Measurements from ENCODE around the gene C5orf15.
A peak's percentile ranks its signal among the peaks of the same experiment; 100 is the strongest.
"Not testable (repeated sequence)": the region's sequence is repeated elsewhere in the genome, so short reads cannot be mapped to it uniquely, and the experiment has no call there.

The C5orf15 gene

DNA sequence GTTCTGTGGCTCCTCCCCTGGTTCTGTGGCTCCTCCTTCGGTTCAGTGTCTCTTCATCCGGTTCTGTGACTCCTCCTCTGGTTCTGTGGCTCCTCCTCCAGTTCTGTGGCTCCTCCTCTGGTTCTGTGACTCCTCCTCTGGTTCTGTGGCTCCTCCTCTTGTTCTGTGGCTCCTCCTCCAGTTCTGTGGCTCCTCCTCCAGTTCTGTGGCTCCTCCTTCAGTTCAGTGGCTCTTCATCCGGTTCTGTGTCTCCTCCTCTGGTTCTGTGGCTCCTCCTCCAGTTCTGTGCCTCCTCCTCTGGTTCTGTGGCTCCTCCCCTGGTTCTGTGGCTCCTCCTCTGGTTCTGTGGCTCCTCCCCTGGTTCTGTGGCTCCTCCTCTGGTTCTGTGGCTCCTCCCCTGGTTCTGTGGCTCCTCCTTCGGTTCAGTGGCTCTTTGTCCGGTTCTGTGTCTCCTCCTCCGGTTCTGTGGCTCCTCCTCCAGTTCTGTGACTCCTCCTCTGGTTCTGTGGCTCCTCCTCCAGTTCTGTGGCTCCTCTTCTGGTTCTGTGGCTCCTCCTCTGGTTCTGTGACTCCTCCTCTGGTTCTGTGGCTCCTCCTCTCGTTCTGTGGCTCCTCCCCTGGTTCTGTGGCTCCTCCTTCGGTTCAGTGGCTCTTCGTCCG lies 32.3 kb downstream of the C5orf15 start:
- ATAC-seq = not testable (repeated sequence)

DNA sequence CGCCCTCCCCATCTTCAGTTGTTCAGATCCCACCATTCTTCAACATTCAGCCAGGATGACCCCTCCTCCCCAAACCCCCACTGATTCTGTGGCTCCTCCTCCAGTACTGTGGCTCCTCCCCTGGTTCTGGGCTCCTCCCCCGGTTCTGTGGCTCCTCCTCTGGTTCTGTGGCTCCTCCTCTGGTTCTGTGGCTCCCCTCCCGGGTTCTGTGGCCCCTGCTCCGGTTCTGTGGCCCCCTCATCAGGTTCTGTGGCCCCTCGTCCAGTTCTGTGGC lies 32.8 kb downstream of the C5orf15 start:
- no peak for ATAC-seq

DNA sequence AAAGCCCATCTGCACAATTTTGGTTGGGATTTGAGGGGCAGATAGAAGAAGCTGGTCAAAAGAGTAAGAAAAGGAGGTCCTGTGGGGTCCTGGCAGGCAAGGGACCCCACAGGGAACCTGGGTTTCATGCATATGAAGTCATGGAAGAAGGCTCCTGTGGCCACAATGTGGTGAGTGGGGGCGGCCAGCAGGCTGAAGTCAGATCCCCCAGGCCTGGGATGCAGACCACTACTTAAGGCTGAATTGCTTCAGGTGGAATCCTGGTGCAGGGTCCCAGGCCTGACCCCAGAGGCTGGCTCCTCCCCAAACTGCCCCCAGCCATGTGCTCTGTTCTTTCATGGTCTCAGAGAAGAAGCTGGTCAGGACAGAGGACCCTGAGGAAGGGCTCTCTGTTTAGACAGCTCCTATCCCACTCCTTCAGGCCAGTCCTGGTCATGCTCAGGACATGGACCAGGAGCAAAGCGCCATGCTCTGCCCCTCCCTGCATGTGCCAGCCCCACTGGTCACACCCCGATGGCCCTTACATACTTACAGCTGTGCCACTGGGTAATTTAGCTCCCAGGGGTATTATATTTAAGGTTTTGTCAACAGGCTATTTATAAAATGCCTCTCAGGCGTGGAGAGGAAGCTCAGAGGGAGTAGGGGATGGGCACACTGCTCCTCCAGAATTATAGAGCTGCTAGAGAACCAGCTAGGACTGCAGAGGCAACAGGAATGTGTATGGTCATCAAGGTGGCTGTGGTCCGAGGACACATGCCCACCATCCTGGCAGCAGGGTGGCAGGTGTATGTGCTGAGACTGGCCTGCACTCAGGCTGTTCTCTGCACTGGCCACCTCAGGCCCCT lies 33.4 kb downstream of the C5orf15 start:
- ATAC-seq = no peak

DNA sequence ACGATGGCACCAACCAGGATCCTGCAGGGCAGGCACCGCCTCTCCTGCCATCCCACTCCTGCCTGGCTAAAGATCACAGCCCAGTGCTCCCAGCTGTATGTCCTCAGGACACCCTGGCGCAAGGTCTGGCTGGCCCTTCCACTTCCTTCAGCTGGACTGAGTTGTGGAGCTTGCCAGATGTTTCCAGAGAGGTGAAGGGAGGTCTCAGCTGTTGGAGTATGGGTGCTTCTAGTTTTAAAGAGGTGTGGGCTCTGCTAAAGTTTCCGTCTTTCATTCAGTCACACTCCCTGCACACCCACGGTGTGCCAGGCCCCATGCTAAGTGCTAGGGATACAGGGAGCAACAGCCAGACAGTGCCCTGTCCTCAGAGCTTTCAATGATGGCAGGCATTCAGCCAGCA lies 34.1 kb downstream of the C5orf15 start:
- no peak for ATAC-seq

DNA sequence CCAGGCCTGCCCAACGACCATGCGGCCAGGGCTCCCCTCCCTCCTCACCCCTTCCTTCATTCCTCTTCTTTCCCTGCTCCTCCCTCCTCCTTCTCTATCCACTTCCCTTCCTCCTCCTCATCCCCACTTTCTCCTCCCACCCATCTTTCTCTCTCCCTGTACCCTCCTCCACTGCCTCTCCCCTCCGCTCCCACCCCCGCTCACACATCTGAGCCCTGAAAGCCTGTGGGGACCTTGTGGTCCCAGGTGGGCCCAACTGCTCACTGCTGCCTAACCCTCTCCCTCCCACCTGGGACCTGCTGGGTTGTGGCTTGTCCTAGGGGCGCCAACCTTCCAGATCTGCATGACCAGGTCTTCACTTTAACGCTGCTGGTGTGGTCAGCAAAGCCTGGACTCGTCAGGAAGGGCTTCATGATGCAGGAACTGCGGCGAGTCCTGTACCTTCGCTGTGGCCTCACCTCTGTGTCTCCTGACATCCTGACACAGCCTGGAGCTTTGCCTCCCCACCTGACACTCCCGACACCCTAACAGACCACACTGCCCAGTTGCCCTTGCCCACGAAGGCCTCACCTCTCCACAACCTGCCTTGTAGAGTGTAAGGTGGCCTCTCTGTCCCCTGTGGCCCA lies 34.6 kb downstream of the C5orf15 start:
- no peak for ATAC-seq

DNA sequence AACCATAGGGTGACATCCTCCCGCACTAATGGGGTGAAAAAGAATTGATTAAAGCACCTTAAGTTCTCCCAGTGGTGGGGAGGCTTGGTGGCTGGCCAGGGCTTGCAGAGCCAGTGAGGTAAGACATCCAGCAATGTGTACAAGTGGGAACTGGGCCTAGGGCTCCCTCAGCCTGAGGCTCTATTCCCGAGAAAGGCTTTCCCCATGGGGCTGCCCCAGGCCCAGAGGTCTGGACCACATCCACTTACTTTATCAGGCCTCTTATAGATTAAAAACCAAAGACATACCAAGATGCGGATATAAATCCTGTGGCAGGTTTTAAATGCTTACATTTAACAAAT lies 35.3 kb downstream of the C5orf15 start:
- no peak for ATAC-seq

DNA sequence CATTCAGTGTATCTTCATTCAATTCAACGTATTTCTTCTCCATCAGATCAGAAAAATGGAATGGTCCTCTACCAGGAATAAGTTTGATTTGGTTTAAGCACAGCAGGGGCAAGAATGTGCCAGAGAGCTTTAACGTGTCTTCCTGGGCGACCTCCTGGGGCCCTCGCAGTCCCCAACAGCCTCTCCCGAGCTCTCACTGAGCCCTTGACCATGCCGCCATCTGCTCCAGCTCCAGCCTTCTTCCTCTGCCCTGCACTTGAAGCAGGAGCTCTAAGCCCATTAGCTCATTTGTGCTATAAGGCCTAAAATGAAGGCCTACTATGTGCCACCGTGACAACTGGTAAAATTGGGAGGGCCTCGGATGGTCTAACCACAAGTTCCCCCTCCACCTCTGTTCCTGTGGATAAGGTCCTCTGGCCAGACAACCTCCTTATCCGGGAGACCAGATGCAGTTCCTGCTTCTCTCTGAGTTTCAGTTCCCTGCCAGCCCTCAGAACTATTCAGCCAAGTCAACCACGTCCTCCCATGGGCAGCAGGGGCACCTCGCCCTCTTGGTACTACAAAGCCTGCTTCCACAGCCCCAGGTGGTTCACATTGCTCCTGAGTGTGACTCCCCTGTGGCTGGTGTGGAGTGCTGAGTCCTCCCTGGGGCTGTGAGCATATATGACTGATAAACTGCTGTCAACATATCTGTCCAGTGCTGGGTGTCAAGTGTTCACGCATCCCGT lies 35.8 kb downstream of the C5orf15 start:
- ATAC-seq = no peak

DNA sequence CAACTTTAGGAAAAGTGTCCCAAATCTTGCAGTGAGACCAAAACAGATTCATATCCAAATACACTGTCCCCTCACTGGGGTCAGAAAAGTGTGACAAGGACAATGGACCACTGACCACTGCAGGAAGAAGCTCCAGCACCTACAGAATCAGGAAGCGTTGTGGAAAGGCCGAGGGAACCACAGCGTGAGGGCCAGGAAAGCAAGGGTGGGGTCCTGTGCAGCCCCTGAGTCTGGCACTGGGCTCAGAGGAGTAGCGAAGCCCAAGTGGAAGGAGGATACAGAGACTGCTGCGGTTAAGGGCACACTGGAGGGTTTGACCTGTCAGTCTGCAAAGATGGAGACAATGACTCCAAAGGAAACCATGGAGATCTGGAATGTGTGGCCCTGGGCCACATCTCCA lies 36.9 kb downstream of the C5orf15 start:
- ATAC-seq = no peak

DNA sequence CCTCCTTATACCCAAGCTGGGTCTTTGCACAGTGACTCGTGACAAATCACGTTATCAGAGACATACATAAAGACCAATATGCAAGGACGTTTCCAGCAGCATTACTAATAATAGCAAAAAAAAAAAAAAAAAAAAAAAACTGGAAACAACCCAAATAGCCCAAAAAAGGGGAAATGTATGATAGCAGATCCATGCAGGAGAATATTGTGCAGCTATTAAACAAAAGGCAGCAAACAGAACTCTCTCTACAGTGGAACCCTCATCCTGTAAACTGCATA lies 37.7 kb downstream of the C5orf15 start:
- ATAC-seq = no peak

DNA sequence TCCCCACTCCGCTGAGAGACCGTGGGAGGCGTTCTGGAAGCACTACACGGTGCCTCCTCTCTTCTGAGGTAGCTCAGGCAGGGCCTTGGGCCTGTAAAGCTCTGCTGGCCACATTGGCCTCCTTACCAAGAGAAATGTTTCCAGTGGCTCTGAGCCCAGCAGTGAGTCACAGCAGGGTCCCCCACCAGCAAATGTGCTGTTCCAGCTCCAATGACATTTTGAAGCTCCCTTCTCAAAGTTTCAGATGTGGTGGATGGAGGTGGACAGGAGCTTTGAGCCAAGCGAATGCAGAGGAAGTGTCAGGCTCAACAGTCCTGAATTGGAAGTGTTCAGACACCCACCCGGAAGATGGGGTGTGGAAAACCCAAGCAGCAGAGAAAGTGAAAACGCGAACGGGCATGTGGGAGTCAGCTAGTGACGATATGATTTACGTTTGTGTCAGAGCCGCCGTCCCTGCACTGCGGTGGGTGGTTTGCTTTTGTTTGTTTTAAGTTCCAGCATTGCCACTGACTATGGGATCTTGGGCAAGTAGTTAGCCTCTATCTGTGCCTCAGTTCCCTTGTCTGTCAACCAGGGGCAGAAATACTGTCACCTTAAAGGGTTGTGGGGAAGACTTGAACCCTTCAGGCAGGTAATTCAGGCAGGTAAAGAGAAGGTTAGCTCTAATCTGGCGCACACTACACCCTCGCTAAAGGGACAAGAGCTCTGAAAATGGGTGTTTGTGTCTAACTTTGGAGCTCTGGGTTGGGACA lies 38.2 kb downstream of the C5orf15 start:
- peak; percentile 75 to 82 for ATAC-seq

DNA sequence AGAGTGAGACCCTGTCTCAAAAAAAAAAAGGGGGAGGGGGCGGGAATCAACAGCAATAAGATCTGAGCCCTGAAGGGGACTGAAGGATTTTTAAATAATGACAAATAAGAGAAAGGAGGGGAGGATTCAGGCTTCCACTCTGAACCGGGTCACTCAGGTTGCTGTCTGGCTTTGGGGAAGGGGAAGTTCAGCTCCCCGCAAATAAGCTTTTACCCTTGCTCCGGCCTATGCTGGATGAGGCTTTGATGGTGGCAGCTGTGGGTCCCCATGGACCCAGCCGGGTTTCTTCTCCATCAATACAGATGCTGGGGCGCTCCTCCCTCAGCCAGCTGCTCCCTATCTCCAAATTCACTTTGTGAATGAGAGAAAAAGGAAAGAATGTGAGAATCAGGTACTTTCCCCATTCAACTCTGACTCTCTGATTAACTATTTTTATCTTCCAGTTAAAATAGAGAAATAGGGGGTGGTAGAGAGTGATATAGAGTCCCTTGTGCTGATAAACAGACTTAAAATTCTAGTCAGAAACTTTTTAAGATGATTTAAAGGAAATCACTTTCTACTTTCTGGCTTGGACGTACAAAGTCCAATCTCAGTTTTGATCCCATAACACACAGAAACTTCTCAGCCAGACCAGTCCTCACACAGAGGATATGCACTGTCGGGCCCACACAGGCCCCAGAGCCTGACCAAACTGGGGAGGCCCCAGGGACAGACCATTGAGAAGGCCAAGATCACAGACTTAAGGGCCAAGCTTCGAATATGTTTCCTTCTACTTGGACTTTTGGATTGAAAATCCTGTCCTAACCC lies 39.6 kb downstream of the C5orf15 start:
- peak in 1 of 2 donors; percentile 22 for ATAC-seq

DNA sequence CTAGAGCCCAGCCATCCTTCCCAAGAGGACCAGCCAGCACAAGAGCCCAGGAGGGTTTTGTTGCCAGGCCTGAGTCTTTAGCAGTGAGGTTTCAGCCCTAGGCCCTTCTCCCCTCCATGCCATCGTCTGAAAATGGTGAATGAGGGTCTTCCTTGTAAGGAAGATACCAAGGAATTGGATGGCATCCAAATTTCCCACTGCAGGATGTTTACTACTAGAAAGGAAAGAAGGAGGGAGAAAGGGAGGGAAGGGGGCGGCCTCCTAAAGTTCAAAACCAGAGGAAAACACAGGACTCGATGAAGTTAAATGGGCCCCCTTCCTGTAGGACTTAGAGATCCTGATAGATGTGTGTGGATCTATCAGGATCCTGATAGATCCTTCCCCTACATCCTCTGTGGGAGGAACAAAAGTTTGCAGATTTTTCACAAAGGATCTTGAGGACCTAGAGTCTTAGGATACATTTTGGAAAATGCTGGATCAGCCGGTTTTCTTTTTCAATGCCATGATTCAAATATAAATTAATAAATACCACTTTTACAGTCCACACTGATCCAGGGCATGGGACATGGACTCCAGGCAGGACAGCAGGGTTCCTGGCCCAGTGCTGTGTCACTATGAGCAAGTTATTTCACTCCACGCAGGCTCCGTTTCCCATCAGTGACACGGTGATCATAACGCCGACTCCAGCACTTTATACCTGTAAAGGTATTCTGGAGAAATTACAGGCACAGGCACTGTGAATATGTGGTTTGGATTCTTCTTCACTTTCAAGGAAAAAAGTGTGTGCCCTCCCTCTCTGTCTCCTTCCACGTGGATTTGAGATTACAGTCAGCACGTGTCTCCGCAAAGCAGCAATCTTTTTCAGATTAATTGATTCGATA lies 40.9 kb downstream of the C5orf15 start:
- ATAC-seq = no peak

DNA sequence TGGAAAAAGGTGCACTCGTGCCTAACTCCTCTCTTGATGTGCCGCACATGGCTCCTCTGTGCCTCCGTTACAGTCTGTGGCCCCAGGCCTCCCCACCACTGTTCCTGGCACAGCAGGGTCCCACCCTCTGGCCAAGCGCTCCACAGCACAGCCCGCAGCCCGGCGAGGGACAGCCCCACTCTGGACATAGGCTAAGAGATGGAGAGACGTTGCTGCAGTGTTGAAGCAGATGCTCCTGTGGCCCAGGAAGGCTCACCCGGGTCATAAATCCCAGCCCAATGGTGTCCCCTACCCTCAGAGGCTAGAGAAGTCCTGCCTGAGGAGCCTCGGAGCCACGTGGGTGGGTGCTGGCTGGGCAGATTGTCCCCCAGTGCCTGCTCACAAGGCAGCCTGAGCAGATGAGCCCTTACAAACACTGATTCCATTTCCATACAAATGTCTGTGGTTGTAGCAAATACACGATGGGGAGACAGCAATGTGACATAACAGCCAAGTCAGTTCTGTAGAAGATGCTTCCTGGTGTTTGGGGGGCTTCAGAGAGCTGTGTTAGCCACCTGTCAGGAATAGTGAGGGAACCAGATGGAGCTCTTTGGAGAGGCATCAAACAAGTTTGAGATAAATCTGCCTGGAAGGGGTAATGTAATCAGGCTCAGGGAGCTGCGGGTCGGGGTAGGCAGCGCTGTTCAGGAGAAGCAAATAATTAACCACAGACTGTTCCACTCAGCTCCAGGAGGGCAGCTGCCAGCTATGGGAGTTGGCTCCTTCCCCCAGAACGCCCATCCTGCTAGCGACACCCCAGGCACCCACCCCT lies 41.7 kb downstream of the C5orf15 start:
- ATAC-seq = no peak

DNA sequence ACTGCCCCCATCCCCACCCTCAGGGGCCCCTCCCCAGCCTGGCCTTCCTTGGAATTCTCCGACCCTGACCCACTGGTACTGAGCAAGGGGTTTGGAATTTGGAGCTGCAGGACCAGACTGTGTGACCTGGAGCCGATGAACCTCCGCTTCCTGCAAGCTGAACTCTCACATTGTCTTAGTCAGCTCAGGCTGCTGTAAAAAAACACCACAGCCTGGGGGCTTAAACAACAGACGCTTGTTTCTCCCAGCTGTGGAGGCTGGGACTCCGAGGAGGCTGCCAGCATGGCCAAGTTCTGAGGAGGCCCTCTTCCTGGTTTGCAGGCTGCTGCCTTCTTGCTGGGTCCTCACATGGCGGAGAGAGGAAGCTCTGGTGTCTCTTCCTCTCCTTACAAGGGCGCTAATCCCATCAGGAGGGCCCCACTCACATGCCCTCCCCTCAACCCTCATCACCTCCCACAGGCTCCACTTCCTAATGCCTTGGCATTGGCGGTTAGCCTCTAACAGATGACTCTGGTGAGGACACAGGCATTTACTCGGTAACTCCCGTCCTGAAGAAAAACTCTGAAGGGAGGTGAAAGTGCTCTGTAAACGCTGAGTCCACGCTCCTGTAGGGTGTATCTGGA lies 42.4 kb downstream of the C5orf15 start:
- no peak for ATAC-seq

DNA sequence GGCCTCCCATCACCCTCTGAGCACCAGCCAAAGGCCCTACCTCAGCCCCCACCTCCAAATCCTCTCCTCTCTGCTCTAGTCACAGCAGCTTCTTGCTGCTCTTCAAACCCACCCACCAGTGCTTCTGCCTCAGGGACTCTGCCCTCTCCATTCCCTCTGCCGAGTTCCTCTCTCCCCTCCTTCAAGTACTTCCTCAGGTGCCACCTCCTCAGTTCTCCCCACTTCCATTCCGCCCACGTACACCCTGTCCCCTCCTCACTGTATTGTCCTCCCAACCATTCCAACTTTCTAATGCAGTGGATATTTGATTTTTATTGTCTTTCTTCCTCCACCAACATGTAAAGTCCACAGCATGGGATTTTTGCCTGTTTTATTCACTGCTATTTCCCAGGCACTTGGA lies 43.2 kb downstream of the C5orf15 start:
- ATAC-seq = no peak

DNA sequence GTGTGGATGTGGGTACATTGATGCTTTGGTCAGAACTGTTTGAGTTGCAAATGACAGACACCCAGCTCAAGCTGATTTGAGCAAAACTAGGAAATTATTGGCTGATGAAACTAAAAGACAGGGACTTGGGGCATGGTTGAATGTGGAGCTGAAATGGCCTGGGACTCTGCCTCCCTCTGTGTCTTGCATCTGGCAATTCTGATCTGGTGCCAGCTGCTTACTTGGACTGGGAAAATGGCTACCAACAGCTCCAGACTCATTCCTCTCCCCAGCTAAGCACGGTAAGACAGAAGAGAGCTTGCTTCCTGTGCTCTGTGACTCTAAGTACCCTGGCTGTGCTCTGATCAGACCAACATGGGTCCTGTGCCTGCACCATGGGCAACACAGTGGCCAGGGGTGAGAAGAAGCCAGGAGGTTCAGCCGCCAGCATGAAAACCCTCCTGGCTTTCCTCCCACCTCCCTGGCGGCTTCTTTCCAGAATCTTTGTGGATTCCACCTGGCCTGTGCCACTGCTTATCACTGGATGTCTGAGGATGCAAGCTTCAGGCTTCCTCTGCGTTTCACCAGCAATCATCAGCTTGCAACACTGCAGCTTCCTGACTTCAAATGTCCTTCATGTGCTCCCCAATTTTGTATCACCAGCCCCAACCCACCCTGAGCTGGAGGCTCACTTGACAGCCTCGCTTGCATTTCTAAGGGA lies 44.1 kb downstream of the C5orf15 start:
- ATAC-seq = no peak

DNA sequence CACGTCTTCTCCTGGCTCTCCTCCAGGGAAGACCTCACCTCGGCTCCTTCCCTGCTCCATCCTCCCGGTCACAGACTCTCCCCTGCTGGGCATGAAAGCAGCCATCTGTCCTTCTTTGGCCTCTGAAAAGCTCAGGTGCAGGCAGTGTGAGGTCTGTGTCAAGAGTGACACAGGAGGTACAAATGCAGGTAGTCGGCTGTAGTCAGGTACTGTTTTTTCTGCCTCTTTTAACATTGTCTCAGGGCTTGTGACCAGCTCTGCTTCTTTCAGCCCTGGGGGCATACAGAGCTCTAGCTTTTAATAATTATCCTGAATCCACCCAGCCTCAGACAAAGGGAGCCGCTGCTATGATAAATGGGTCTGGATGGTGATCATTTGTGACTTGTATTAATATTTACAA lies 46.4 kb downstream of the C5orf15 start:
- no peak for ATAC-seq

DNA sequence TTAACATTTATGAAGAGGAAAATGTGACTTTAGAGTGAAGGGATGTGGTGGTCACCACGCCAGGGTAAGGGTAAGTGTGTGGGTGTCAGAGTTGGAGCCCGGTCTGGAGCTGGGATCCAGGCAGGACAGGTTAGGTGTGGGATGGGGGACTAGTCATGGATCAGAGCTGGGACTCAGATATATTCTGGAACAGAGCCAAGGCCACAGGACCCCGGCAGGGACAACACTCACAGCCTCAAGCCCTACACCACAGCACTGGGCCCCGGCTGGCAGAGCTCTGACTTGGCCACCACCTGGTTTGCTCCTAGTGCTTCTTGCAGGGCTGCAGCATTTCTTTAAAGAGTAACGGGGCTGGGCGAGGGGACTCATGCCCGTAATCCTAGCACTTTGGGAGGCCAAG lies 47.4 kb downstream of the C5orf15 start:
- ATAC-seq = no peak

All from activated CD4-positive, CD25-positive, alpha-beta regulatory T cell treated with anti-CD3 and anti-CD28 coated beads, Interleukin-2, amount 50 U/mL, for 24 hours (primary cell).